Loucy (cell line): ENCODE data around the gene ARID2.

Source experiments
- CTCF ChIP-seq: fragments of 200-600 bp; sonication (generic); conservative IDR thresholded peaks from 2 replicates; pipeline ENCODE4 v1.5.1; 2014; ENCODE audit warnings: mild to moderate bottlenecking, antibody characterized with exemption, low read length
- EZH2phosphoT487 ChIP-seq: fragments of 200-600 bp; IDR thresholded peaks from 2 replicates; pipeline ENCODE4 v1.6.1; 2018; ENCODE audit warnings: antibody characterized with exemption, mild to moderate bottlenecking, moderate library complexity, borderline replicate concordance

- TF ChIP-seq CTCF (no peak), EZH2phosphoT487 (no peak)
Measured at GRCh38 chr12:45688183-45688582, 41.3 kb upstream of the ARID2 start.
